GM18502 (cell line): ENCODE data around the gene SIRPB2.

ENCODE experiments used
- ATAC-seq: cut with Tn5 transposase; IDR thresholded peaks from one replicate; pipeline ENCODE4 v1.9.1; 2021; ENCODE audit warnings: mild to moderate bottlenecking; ENCODE audit not compliant: unreplicated experiment, poor library complexity

Gene SIRPB2

GRCh38 chr20:1448081-1448620, 43.1 kb downstream of the SIRPB2 start:
- no peak for ATAC-seq

DNA sequence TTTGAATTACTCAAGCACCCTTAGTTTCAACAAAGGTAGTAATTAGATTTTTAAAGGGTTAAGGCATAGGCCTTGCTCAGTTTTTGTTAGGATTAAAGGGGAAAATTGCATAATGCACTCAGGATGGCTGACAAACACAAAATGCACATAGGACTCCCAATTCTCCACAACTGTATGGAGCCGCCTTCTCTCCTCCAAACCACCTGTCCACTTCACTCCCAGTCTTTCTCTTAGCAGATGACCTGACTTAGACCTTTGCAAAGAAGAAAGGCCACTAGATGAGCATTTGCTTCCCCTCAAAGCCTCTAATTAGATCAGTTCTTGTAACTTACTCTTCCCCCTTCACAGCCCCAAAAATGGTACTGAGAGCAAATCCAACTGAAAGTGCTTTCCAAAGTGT, 44.7 kb downstream of the SIRPB2 start:
- ATAC-seq: no peak

DNA sequence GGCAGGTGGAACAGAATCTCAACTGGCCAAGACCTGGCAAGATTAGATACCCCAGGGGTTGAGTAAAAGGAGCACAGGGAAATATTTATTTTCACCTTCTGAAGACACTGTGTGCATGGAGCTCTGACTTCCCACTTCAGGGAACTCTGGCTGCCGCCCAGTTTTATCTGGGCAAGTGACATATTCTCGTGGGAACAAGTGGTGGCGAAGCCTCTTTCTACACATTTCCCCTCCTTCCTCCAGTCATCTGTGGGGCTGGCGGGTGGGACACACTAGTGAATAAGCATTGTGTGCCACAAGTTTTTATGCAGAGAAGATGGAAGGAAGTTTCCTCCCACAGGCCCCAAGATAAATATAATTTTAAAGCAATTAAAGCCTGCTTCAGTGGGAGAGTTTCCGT, 48.1 kb downstream of the SIRPB2 start:
- ATAC-seq: no peak

- ATAC-seq: no peak
These were observed 48.9 kb downstream of the SIRPB2 start for GRCh38 chr20:1442304-1442703.

GRCh38 chr20:1441133-1441532, 50.1 kb downstream of the SIRPB2 start:
- no peak for ATAC-seq

GRCh38 chr20:1440024-1440423, 51.2 kb downstream of the SIRPB2 start:
- no peak for ATAC-seq

GRCh38 chr20:1438361-1438760, 52.9 kb downstream of the SIRPB2 start:
- ATAC-seq: no peak

- ATAC-seq: no peak
These were observed 53.9 kb downstream of the SIRPB2 start for GRCh38 chr20:1437235-1437904.

DNA sequence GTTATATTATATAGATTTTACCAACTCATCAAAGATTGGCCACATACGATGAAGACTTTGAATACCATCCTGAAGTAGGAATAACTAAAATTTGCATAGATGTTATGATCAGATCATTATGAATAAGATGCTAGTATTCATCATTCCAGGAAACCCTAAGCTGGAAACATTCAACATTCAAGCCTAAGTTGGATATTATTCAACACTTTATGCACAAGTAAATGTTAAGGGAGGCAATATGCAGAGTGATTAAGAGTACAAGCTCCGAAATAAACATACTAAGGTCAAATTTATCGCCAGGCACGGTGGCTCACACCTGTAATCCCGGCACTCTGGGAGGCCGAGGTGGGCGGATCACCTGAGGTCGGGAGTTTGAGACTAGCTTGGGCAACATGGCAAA, 55.0 kb downstream of the SIRPB2 start:
- ATAC-seq: no peak

- ATAC-seq: no peak
These were observed 55.9 kb downstream of the SIRPB2 start for GRCh38 chr20:1435337-1435699.

- ATAC-seq: peak; percentile 90
These were observed 56.5 kb downstream of the SIRPB2 start for GRCh38 chr20:1434571-1435336.

DNA sequence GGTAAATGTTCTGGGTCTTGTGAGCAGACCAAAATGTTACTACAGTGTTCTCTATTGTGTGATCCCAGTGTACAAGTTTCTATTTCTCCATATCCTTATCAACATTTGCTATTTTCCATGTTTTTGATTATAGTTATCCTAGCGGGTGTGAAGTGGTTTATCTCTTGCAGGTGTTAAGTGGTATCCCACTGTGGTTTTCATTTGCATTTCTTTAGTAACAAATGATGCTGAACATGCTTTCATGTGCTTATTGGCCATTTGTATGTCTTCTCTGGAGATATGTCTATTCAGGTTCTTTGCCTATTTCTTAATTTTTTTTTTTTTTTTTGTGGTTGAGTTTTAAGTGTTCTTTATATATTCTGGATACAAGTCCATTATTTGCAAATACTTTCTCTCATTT, 60.1 kb downstream of the SIRPB2 start:
- ATAC-seq: no peak

GRCh38 chr20:1430004-1430451, 61.2 kb downstream of the SIRPB2 start:
- no peak for ATAC-seq

GRCh38 chr20:1429143-1429728, 62.0 kb downstream of the SIRPB2 start:
- ATAC-seq: no peak

DNA sequence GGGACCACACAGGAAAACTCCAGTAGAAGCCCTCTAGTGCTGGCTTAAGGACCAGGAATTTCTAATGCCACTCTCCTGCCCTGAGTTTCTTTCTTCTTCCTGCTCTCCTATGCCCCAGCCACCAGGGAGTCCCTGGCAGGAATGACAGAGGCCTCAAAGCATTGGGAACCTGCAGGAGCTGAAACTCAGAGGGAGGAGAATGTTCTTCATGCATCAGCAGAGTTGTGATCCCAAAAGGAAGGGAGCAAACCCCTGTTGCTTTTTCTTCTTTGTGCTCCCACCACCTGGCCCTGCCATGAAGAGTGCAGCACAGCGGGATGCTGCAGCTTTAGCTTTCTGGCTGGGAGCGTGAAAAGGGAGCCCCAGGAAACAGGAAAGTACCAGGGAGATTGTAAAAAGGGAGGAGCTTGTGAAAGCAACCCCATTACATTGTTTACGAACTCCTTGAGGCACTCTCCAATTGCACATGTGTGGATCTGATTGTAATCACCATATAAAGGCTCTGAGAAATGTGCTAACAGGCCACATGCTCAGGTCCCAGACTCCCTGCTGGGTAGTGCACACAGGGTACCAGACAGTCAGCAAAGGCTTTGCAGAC, 63.7 kb downstream of the SIRPB2 start:
- ATAC-seq: no peak

GRCh38 chr20:1426231-1426849, 64.9 kb downstream of the SIRPB2 start:
- no peak for ATAC-seq
